ENCODE data around the gene RTKN2. TPM values are rescaled to one million over a fixed set of nuclear protein-coding genes. Genes with fewer than 3 reads are reported as not detected.
A peak's percentile ranks its signal among the peaks of the same experiment; 100 is the strongest.

Gene RTKN2
- total RNA-seq, 6 donors from 2014 or later, result 47.1 to 99.5 (median 60.0) TPM

DNA sequence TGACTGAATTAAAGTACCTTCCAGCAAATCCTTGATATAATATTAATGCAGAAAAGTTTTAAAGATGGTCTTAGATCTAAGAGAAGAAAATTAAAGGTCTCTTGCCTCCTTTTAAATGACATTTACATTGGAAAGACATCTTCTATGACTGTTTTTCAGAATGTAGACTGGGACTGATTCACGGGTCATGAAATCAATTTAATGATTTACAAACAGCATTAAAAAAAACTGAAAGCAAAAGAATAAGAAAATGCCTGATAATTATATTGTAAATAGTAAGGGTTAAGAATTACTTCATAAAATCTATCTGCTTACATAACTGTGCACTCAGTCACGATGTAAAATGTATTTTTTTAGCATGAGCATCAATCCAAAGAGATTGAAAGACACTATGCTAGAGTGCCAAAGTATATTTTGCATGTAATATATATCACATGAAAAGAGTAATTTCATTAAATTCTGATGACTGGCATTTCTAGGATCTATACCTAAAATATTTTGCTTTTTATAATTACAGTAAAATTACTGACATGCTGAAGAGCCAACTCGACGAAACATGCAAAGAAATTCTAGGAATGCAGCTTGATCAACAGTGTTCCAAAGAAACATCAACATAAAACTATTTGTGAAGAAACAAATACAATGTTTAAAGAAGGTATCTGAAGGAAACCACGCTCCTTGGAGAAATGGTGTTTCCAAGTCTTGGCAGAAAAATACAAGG, 35.1 kb downstream of the RTKN2 start:
- ATAC-seq (ENCODE audit: low FRiP score in 2 of 2) (no peak), DNase-seq (no peak)
- 66 to 80% methylated on average over 5 of the region's 5 CpGs for WGBS, 2 donors
- no peak overlapping the region for H3K27ac ChIP-seq
- H3K9me3 ChIP-seq, result no peaks in the 10 kb centered on the region
- no peaks in the 10 kb centered on the region for H3K36me3 ChIP-seq
- no peaks in the 10 kb centered on the region for H3K4me1 ChIP-seq
- no peaks in the 10 kb centered on the region for H3K27me3 ChIP-seq
- H3K4me3 ChIP-seq, result no peak overlapping the region
- no peak for TF ChIP-seq POLR2A (IDR thresholded peaks at IDR 0.05)
- TF ChIP-seq, protein P1, sequence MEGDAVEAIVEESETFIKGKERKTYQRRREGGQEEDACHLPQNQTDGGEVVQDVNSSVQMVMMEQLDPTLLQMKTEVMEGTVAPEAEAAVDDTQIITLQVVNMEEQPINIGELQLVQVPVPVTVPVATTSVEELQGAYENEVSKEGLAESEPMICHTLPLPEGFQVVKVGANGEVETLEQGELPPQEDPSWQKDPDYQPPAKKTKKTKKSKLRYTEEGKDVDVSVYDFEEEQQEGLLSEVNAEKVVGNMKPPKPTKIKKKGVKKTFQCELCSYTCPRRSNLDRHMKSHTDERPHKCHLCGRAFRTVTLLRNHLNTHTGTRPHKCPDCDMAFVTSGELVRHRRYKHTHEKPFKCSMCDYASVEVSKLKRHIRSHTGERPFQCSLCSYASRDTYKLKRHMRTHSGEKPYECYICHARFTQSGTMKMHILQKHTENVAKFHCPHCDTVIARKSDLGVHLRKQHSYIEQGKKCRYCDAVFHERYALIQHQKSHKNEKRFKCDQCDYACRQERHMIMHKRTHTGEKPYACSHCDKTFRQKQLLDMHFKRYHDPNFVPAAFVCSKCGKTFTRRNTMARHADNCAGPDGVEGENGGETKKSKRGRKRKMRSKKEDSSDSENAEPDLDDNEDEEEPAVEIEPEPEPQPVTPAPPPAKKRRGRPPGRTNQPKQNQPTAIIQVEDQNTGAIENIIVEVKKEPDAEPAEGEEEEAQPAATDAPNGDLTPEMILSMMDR (IDR thresholded peaks at IDR 0.05), result no peak
- TF ChIP-seq POLR2AphosphoS5 (IDR thresholded peaks at IDR 0.05), result no peak
- TF ChIP-seq EP300 (IDR thresholded peaks at IDR 0.05), result no peak

DNA sequence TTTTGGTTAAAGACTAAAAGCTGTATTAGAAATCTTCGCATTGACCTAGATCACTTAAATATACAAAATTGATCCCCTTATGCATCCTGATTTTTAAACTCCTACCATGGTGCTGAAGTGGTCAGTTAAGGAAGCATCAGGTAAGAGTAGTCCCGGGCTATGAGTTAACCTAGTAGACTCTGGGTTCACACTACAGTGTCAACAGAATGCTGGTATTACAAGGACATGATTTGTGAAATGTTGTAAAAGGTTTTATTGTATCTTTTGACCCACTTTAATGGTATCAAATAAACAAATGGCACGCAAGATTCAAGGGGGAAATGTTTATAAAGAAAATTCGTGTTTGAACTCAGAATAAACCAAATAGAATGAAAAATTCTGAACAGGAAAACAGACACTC, 36.8 kb downstream of the RTKN2 start:
- peak in 1 of 2 donors; percentile 12 for ATAC-seq (ENCODE audit: low FRiP score in 2 of 2)
- TF ChIP-seq EP300 (IDR thresholded peaks at IDR 0.05) (no peak), POLR2AphosphoS5 (IDR thresholded peaks at IDR 0.05) (no peak), POLR2A (IDR thresholded peaks at IDR 0.05) (no peak)
- TF ChIP-seq, protein P1 (IDR thresholded peaks at IDR 0.05), result no peak
- H3K27ac ChIP-seq, result peak overlapping the region in 2 of 4 donors; percentile 31 to 48
- H3K4me1 ChIP-seq, result no peaks in the 10 kb centered on the region
- no peak overlapping the region for H3K4me3 ChIP-seq
- 77 to 83% methylated on average over 4 of the region's 4 CpGs for WGBS, 2 donors
- H3K36me3 ChIP-seq, result no peaks in the 10 kb centered on the region
- DNase-seq, result no peak
- no peaks in the 10 kb centered on the region for H3K9me3 ChIP-seq
- no peaks in the 10 kb centered on the region for H3K27me3 ChIP-seq

DNA sequence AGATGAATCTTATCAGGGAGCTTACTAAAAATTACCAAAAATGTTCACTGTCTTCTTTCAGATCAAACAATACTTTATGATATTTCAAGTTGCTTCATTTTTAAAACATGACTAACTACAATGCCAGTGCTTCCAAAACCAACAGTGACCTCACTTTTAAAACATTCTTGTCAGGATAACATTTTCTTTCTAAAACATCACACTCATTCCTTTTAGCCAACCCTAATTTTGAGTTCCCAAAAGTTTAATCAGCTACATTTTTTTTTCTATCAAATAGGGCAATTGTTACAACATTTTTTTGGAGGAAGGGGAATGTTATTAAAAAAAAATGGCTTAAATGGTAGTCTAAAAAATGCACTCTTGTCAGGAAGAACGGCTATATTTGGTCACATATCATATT, 37.3 kb downstream of the RTKN2 start:
- DNase-seq (no peak), ATAC-seq (ENCODE audit: low FRiP score in 2 of 2) (peak in 1 of 2 donors; percentile 83)
- Histone ChIP-seq H3K27me3 (no peaks in the 10 kb centered on the region), H3K27ac (peak overlapping the region in 1 of 4 donors; percentile 48), H3K9me3 (no peaks in the 10 kb centered on the region), H3K36me3 (no peaks in the 10 kb centered on the region), H3K4me3 (no peak overlapping the region), H3K4me1 (no peaks in the 10 kb centered on the region)
- 58 to 76% methylated on average over 1 of the region's 1 CpG for WGBS, 2 donors
- no peak for TF ChIP-seq POLR2A (IDR thresholded peaks at IDR 0.05)
- no peak for TF ChIP-seq EP300 (IDR thresholded peaks at IDR 0.05)
- no peak for TF ChIP-seq POLR2AphosphoS5 (IDR thresholded peaks at IDR 0.05)
- TF ChIP-seq, protein P1 (IDR thresholded peaks at IDR 0.05), result no peak

DNA sequence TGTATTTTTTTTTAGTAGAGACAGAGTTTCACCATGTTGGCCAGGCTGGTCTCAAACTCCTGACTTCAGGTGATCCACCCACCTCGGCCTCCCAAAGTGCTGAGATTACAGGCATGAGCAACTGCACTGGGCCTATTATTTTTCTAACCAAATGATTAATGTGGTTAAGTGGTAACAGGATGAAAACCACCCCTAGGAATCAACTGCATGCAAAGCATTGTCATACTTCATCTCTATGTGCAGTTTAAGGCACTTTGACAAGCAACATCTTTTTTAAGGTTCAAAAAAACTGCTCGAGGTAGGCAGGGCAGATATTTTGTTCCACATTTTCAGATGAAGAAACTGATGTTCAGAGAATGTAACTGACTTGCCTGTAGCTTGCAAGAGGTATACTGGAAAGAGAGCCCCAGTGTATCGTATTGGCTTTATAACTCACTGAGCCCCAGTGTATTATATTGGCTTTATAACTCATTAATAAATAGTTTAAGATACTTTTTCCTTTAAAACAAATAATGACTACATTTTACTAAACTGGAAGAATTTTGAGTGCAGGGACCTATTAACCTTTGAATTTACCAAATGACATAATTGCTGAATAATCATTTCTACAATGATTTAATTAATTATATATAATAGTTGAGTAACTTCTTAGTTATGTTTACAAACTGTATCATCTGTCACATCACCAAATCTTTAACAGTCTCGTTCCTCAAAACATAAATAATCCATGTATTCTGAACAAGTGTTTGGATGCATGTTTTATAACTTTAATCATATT, 38.1 kb downstream of the RTKN2 start:
- WGBS, 2 donors, result 88 to 91% methylated on average over 4 of the region's 4 CpGs

More for the DNA sequence above, 38.1 kb downstream of the RTKN2 start:
- TF ChIP-seq, protein P1 (IDR thresholded peaks at IDR 0.05), result no peak
- no peak for TF ChIP-seq EP300 (IDR thresholded peaks at IDR 0.05)
- no peak for TF ChIP-seq POLR2A (IDR thresholded peaks at IDR 0.05)
- TF ChIP-seq POLR2AphosphoS5 (IDR thresholded peaks at IDR 0.05), result no peak
- Histone ChIP-seq H3K4me1 (no peaks in the 10 kb centered on the region), H3K9me3 (no peaks in the 10 kb centered on the region), H3K4me3 (no peak overlapping the region), H3K27me3 (no peaks in the 10 kb centered on the region), H3K36me3 (no peaks in the 10 kb centered on the region), H3K27ac (peak overlapping the region in 1 of 4 donors; percentile 48)
- no peak for ATAC-seq (ENCODE audit: low FRiP score in 2 of 2)
- no peak for DNase-seq
